ENCODE results near the gene MACROD2. TPM values are rescaled to one million over a fixed set of nuclear protein-coding genes. Genes with fewer than 3 reads are reported as not detected.

The MACROD2 gene
- total RNA-seq, 2 donors from 2014 or later: 8.3 to 21.8 TPM

- WGBS, 2 donors: 18 to 26% methylated on average over 2 of the region's 2 CpGs
- no peak overlapping the region for H3K27ac ChIP-seq
- TF ChIP-seq, protein P1, sequence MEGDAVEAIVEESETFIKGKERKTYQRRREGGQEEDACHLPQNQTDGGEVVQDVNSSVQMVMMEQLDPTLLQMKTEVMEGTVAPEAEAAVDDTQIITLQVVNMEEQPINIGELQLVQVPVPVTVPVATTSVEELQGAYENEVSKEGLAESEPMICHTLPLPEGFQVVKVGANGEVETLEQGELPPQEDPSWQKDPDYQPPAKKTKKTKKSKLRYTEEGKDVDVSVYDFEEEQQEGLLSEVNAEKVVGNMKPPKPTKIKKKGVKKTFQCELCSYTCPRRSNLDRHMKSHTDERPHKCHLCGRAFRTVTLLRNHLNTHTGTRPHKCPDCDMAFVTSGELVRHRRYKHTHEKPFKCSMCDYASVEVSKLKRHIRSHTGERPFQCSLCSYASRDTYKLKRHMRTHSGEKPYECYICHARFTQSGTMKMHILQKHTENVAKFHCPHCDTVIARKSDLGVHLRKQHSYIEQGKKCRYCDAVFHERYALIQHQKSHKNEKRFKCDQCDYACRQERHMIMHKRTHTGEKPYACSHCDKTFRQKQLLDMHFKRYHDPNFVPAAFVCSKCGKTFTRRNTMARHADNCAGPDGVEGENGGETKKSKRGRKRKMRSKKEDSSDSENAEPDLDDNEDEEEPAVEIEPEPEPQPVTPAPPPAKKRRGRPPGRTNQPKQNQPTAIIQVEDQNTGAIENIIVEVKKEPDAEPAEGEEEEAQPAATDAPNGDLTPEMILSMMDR (IDR thresholded peaks at IDR 0.05): no peak
- TF ChIP-seq POLR2A (IDR thresholded peaks at IDR 0.05): no peak
- peaks cover 0 to 2% (median 0%) of the 10 kb centered on the region in 3 donors for H3K9me3 ChIP-seq
- no peaks in the 10 kb centered on the region for H3K4me1 ChIP-seq
- DNase-seq (no peak), ATAC-seq (no peak)
- intact Hi-C loops (cut with DNase I): no loop called here
- H3K36me3 ChIP-seq (replicated peaks in 1 of 2; ENCODE audit: insufficient read depth in 1 of 2, low read depth in 2 of 2): no peaks in the 10 kb centered on the region
- H3K4me3 ChIP-seq: no peak overlapping the region
- no peaks in the 10 kb centered on the region for H3K27me3 ChIP-seq
These were observed 299.9 kb downstream of the MACROD2 start for GRCh38 chr20:14295238-14295637.

DNA sequence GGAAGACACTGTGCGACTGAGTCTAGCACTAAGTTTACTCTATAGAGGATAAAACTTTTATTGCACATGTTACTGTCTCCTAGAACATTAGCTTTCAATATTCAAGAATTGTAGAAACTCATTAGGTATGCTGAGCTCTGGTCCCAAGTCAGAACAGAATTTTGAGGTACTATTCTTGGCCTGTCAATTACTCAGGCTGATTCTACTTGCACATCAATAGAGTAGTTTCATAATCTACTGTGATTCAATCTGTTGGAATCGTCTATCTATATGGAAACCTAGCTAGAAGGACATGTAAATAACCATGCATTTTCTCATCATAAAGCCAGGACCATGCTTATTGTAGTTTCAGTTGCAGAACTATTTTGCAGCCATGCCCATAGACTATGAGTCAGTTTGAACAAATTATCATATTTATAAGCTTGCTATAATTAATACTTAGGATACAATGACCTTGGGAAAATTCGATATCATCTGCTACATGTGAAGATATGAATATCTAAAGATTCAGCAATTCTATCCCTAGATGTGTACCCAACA is 300.5 kb downstream of the MACROD2 start:
- Histone ChIP-seq H3K36me3 (replicated peaks in 1 of 2; ENCODE audit: insufficient read depth in 1 of 2, low read depth in 2 of 2) (no peaks in the 10 kb centered on the region), H3K27ac (no peak overlapping the region), H3K4me1 (no peaks in the 10 kb centered on the region), H3K4me3 (no peak overlapping the region), H3K27me3 (no peaks in the 10 kb centered on the region), H3K9me3 (peaks cover 0 to 2% (median 0%) of the 10 kb centered on the region in 3 donors)
- intact Hi-C loops (cut with DNase I): no loop called here
- 19 to 26% methylated on average over 3 of the region's 3 CpGs for WGBS, 2 donors
- DNase-seq (no peak), ATAC-seq (no peak)
- TF ChIP-seq, protein P1 (IDR thresholded peaks at IDR 0.05): no peak
- TF ChIP-seq POLR2A (IDR thresholded peaks at IDR 0.05): no peak

- ATAC-seq: no peak
- intact Hi-C loops (cut with DNase I): no loop called here
- WGBS, 2 donors: 80 to 81% methylated on average over 4 of the region's 4 CpGs
- no peaks in the 10 kb centered on the region for H3K36me3 ChIP-seq (replicated peaks in 1 of 2; ENCODE audit: insufficient read depth in 1 of 2, low read depth in 2 of 2)
- no peaks in the 10 kb centered on the region for H3K27me3 ChIP-seq
- peaks cover 0 to 2% (median 0%) of the 10 kb centered on the region in 3 donors for H3K9me3 ChIP-seq
- TF ChIP-seq, protein P1 (IDR thresholded peaks at IDR 0.05): no peak
- TF ChIP-seq POLR2A (IDR thresholded peaks at IDR 0.05): no peak
- H3K27ac ChIP-seq: no peak overlapping the region
- H3K4me3 ChIP-seq: no peak overlapping the region
- H3K4me1 ChIP-seq: no peaks in the 10 kb centered on the region
- no peak for DNase-seq
These were observed 304.5 kb downstream of the MACROD2 start for GRCh38 chr20:14299831-14300230.

- no peak for ATAC-seq
- no peak for TF ChIP-seq POLR2A (IDR thresholded peaks at IDR 0.05)
- TF ChIP-seq, protein P1 (IDR thresholded peaks at IDR 0.05): no peak
- DNase-seq: no peak
- WGBS, 2 donors: 83 to 87% methylated on average over 6 of the region's 6 CpGs
- H3K4me3 ChIP-seq: no peak overlapping the region
- no peak overlapping the region for H3K27ac ChIP-seq
- no peaks in the 10 kb centered on the region for H3K27me3 ChIP-seq
- no peaks in the 10 kb centered on the region for H3K4me1 ChIP-seq
- peaks cover 0 to 2% (median 0%) of the 10 kb centered on the region in 3 donors for H3K9me3 ChIP-seq
- no peaks in the 10 kb centered on the region for H3K36me3 ChIP-seq (replicated peaks in 1 of 2; ENCODE audit: insufficient read depth in 1 of 2, low read depth in 2 of 2)
- intact Hi-C loops (cut with DNase I): no loop called here
These were observed 307.8 kb downstream of the MACROD2 start for GRCh38 chr20:14303106-14303505.

DNA sequence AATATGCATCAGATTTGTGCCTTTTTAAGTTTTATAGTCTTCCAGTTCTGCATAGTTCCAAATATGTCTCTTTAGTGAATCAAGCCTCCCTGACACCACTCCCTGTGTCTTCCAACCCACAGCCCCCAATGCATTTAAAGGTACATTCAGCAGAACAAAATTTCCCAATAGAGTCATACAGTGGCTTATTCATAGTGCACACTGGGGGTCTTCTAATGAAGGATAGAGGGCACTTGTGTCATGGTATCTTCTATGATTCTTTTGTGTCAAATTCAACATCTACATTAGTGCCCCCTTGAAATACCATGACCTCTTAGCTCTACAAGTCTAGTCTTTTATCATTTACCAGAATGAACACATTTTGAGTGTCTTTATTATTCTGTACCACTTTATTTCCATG is 308.3 kb downstream of the MACROD2 start:
- Histone ChIP-seq H3K9me3 (peaks cover 0 to 2% (median 0%) of the 10 kb centered on the region in 3 donors), H3K36me3 (replicated peaks in 1 of 2; ENCODE audit: insufficient read depth in 1 of 2, low read depth in 2 of 2) (no peaks in the 10 kb centered on the region), H3K27me3 (no peaks in the 10 kb centered on the region), H3K4me3 (no peak overlapping the region), H3K4me1 (no peaks in the 10 kb centered on the region), H3K27ac (no peak overlapping the region)
- DNase-seq (no peak), ATAC-seq (no peak)
- intact Hi-C loops (cut with DNase I): no loop called here
- TF ChIP-seq, protein P1 (IDR thresholded peaks at IDR 0.05): no peak
- TF ChIP-seq POLR2A (IDR thresholded peaks at IDR 0.05): no peak

All from body of pancreas (tissue), 4 donors.